Right renal cortex interstitium (tissue), 3 donors: Measurements from ENCODE around the gene SSBP3. TPM values are rescaled to one million over a fixed set of nuclear protein-coding genes. Genes with fewer than 3 reads are reported as not detected.
"Not testable (repeated sequence)": the region's sequence is repeated elsewhere in the genome, so short reads cannot be mapped to it uniquely, and the experiment has no call there.

Experiments
- DNase-seq, 3 donors: peaks; one replicate each; pipeline ENCODE4 v3.0.0-alpha.2; 2013; ENCODE audit warnings: low read depth in 3 of 3, low spot score in 2 of 3
- polyA plus RNA-seq, 3 donors: library from polyadenylated mRNA; unstranded; fragments of 120-200 nt; gene quantifications; one replicate each; pipeline ENCODE4 v1.2.1, GENCODE V29; 2013; ENCODE audit not compliant: insufficient read length in 3 of 3

SSBP3 gene
- polyA plus RNA-seq, 3 donors, result 103 to 110 (median 105) TPM

DNA sequence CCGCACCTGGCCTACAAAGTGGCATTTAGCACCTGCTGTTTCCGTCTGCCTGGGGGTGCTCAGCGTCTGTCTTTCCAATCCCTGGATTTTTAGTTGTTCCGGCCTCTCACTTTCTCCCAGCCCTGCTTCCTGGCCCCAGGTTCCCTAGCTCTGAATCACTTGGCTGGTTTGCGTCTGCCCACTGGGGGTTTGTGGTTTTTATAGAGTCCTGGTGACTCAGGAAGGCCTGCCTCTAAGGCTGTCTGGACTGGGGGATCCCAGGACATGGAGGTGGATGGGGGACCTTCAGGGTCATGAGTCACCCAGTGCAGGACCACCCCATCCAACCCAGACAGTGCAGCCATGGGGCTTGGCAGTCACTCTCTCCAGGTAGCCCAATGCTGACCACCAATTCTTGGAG is 152.7 kb downstream of the SSBP3 start:
- no peak for DNase-seq

DNA sequence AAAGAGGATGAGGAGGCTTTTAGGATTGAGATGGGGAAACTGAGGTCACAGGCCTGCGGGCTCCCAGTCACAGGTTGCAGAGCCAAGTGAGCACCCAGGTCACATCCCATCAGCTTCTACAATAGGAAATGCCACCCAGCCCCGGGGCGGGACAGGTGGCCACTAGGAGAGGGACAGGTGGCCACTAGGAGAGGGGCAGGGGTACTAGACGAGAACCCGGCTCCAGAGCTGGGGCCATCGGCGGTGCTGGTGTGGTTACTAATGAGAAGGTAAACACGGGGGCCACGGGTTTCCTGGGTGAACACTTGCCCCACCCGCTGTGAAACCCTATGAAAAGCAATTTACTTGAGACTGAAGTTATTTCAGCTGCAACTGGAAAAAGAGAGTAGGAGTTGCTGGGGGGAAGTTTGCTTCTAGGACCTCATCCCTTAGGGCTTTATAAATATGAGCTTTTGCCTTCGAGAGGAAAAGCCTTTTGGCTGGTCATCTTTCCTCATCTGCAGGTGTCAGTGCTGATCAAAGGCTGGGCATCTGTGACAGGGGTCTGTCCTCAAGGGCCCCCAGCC is 153.7 kb downstream of the SSBP3 start:
- DNase-seq, result no peak

DNA sequence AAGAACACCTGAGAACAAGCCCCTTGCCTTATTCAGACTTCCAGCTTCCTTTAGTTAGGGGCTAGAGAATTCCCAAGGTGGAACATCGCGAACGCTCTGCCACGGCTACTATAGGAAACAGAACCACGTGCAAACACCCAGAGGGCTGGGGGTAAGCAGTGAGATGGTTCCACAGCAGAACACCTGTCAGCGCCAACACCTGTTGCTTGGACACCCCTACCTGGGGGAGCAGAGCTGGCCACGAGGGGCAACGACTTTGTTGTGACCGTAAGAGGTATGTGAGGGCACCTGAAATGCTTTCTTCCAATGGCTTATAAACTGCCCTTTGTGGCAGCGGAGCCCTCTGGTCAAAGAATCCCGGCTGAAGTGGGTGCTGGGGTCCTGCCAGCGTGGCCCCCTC is 155.5 kb downstream of the SSBP3 start:
- DNase-seq, result no peak

DNA sequence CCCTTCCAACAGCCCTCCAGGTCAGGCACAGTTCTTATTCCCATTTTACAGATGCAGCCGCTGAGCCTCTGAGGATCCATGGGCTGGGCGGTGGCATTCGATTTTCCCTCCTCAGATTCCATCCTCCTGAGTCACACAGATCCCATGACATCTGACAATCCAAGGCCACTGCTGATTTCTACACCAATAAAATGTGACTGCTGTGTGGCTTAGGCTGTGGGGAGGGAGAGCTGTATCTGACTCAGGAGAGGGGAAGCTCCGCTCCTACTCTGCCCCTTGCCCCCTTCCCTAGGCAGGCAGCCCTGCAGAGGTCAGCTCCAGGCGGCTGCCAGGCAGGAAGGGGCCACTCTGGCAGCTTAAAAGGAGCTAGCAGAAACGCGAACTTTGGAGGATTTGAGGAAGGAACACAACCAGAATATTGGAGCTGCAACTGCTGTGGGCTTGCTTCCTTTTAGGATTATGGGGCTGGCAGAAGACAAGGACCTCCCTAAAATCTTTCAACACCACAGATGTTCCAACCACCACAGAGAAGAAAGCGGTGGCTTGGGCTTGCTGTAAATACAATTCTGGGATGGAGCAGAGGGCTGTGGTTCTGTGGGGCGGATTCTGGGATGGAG is 156.3 kb downstream of the SSBP3 start:
- DNase-seq, result no peak

DNA sequence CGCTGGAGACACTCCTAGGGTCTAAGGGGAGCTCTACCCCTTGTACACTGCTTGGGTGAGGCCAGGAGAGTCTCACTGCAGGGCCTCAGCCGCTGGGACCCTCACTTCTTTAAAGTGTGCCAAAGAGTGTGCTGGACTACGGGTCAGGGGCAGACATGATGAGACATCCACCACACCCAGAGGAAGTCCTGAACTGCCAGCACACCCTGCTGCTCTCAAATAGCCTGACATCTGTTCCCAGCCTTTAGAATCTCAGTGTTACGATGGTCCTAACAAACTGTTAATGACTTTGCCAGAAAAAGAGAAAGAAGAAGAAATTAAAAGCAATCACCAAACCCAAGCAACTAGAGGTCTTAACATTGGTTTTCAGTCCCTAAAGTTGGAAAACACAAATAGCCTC is 157.2 kb downstream of the SSBP3 start:
- no peak for DNase-seq

DNA sequence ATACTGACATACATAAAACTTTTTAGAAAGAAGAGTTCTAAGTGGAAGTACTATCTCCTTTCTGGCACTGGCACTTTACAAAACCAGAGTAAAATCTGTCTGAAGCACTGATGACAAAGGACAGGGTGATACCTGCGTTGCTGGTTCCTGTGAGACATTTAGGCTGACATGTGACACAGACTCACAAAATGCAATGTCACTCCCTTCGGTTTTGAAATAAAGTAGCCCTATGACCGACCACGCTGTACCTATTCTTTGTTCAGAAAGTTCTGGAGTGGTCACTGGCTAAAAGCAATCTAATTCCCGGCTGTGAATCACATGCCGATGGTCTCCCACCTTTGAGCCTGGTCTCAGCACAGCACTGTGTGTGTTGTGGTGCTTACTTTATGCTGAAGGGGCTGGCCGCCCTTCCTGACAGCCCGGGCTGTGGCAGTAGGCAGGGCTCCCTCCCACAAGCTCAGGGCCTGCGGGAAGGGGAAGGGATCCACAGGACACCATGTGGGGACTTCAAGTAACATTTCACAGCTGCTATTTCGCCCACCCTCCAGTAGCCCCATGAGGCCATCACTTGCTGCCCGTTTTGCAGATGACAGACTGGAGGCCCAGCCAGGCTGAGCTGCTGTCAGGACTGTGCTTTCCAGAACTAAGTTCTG is 158.2 kb downstream of the SSBP3 start:
- DNase-seq, result no peak

DNA sequence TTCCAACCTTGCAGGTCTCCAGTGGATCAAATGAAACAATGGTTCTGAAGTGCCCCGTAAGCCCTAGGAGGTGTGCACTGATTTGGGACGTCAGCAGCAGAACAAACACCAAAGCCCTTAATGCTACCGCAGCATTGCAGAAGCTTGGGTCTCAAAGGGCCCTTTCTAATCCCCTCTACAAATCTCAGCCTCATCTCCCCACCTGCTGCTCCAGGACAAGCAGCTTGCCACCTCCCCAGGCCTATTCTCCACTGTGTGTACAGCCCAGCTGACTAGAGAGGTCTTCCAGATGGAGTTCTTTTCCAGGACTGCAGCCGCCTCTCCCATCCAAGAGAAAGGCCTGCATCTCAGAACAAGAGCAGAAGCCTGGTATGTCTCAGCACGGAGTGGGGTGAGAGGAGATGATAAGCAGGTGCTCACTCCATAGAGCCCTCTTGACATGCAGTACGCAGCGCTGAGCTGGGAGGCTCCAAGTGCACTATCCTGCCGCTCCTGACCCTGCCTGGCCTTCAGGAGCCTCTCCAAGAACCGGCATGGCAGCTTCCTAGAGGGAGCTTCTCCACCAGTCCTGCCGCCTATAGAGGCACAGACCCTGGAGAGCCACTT is 160.0 kb downstream of the SSBP3 start:
- no peak for DNase-seq

DNA sequence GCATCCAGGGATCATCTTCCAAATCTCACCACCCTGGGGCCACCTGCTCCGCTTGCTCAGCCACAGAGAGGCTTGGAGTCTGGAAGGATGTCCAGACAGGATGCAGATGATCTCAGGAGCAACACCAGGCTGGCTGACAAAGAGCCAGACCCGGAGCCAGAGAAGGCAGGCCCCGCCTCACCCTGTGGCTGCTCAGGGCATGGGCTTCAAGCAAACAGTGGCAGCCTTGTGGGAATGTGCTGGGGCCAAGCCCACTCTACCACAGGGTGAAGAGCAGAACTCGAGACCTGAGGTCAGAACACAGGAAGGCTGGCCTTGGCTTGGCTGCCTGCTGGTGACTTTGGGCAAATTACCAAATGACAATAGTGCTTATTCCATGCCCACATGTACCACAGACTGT is 160.7 kb downstream of the SSBP3 start:
- DNase-seq, result no peak

DNA sequence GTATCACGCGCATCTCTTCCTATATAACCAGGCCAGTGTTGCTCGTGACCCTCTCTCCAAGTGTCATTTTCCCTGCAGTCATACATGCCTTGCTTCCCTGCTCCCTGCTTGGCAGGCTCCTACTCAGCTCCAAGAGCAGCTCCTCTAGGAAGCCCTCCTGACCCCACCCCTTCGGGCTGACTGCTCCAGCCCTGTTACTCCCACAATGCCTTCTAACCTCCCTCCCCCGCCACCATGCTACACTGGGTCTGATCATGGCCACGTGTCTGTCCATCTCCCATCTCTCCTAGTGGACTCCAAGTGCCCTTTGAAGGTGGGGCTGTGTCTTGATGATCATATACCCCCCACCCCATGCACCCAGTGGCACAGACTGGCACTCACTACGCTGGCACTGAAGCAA is 161.5 kb downstream of the SSBP3 start:
- DNase-seq, result no peak

DNA sequence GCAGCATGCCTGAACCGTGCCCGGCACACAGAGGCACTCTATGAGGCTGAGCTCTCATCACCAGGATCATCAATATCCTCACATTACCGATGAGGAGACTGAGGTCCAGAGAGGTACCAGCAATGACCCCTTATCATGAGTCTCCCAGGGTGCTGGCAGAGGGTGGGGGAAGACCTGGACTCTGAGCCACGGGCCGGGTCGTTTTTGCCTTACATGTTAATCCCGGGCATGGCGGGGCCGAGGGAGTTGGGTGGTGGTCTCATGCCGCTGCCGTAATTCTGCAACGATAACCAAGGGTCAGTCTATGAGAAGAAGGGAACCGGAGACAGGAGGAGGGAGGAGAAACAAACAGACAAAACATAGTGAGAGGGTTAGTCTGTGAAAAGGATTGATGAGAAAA is 163.2 kb downstream of the SSBP3 start:
- no peak for DNase-seq

DNA sequence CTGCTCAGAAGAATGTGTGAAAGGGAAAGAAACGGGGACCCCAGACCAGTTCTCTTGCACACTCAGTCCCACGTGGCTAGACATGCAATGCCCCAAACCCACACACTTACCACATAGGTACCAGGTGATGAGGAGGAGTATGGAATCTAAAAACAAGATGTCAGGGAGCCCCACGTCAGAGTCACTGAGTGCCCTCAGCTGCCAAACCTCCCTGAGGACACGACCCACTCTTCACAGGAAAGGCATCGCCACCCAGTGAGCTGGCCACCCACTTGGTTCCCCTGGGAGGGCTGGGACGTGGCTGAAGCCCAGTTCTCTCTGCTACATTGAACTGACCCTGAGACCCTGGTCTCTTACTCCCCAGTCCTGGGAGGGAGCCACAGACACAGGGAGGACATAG is 164.8 kb downstream of the SSBP3 start:
- DNase-seq, result no peak

DNA sequence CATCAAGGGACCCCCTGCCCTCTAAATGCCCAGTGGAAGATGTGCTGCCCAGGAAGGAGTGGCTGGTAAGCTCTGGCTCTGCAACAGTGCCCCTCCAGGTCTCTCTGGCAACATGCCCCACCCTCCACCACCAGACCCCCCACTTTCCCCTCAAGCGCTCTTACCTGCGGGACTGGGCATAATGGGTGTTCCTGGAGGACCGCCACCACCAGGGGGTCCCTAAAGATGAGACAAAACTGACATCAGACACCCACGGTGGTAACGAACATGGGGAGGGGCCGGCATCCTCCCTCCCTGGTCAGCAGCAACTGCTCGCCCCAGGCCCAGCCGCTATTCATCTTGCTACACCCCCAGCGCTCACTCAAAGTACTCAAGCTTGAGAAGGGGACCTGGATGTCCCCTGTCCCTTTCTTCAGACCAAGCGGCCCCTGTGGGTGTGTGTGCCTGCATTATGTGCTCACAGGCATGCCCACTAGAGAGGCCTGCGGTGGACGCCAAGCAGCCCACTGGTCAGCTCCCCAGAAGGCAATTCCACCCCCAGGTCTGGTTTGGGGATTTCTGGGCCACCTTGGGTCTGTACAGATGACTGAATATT is 165.4 kb downstream of the SSBP3 start:
- DNase-seq, result no peak

DNA sequence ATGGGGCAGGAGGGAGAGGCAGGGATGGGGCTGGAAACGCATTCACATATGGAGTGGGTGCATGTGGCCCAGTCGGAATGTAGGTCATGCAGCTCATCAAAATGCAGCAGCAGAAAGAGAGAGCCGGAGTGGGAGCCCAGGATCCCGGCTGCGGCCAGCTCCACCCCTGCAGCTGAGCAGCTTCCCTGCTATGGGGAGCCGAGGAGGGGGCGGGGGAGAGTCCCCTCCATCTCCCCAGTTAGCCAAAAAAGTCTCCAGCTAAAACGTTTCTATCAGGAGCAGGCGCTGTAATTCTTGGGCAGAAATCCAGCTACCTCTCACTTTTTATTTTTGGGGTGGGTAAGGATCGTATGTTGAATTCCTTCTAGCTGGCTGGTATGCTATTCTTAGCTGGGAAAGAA is 166.6 kb downstream of the SSBP3 start:
- no peak for DNase-seq

DNA sequence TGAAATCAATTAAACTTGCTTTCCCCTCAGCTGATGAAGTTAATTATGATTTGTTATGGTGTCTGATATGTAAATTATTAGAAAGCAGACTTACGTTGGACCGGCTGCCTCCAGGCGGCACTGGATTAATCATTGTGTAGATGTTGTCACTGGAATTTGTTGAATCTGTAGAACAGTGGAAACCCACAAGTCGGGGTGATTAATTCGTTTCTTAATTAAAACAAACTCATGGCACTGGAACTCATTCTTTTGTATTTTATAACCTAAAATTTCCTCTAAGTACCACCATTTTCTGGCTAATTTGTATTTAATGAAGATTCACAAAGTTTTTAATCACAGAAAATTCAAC is 167.2 kb downstream of the SSBP3 start:
- no peak for DNase-seq

DNA sequence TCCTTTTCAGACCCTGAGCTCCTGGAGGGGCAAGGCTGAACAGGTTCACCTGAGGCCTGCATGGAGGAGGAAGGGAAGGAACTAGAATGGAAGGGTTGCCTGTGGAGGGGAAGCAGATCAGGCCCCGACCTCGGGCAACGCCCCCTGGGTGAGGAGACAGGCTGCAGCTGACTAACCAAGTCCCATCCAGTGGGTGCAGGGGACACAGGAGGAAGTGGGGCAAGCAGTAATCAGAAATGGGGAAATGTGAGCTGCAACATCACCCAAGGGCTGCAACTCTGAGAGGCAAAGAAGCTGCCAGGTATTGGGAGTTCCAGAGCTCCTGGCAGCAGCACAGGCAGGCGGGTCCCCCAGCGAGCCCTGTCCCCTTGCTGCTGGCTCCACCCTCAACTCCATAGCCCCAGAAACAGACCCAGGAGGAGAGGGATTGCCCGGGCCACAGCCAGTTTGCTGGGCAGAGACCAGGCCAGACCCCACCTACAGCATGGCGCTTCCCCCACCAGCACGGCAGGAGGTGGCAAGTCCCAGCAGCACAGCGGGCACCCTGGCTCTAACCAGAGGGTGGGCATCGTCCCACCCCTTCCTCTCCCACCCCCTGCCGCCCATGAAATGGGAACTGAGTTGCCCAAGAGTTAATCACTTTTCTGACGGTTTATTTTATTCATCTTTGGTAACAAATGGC is 167.7 kb downstream of the SSBP3 start:
- no peak for DNase-seq

DNA sequence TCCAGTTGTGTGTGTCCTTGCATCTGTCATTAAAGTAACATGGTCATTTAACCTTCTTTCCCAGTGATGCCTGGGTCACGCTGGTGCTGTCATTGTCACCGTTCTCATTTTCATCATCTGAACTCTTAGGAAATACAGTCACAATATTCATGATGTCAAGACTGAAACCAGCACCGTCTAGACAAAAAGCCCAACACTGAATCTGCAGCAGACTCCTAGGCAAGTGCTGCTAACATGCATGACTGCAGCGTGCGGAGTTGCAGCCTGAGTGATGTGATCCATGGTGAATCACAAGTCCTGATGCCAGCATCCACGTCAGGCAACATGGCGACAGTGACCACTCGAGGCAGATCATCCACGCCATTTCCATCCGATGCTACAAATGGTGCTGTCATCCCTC is 168.6 kb downstream of the SSBP3 start:
- DNase-seq, result no peak

DNA sequence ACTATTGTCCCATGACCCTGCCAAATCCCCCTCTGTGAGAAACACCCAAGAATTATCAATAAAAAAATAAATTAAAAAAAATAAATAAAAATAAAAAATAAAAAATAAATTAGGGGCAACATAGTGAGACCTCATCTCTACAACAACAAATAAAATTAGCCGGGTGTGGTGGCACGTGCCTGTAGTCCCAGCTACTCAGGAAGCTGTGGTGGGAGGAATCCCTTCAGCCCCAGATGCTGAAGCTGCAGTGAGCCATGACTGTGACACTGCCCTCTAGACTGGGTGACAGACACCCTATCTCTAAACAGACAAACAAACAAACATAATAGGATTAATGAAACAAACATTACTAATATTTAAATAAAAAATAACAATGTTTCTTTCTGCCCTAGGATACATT is 171.9 kb downstream of the SSBP3 start:
- no peak for DNase-seq

DNA sequence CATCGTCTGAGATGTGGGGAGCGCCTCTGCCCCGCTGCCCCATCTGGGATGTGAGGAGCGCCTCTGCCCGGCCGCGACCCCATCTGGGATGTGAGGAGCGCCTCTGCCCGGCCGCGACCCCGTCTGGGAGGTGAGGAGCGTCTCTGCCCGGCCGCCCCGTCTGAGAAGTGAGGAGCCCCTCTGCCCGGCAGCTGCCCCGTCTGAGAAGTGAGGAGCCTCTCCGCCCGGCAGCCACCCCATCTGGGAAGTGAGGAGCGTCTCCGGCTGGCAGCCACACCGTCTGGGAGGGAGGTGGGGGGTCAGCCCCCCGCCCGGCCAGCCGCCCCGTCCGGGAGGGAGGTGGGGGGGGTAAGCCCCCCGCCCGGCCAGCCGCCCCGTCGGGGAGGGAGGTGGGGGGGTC is 173.0 kb downstream of the SSBP3 start:
- DNase-seq, result not testable (repeated sequence)

DNA sequence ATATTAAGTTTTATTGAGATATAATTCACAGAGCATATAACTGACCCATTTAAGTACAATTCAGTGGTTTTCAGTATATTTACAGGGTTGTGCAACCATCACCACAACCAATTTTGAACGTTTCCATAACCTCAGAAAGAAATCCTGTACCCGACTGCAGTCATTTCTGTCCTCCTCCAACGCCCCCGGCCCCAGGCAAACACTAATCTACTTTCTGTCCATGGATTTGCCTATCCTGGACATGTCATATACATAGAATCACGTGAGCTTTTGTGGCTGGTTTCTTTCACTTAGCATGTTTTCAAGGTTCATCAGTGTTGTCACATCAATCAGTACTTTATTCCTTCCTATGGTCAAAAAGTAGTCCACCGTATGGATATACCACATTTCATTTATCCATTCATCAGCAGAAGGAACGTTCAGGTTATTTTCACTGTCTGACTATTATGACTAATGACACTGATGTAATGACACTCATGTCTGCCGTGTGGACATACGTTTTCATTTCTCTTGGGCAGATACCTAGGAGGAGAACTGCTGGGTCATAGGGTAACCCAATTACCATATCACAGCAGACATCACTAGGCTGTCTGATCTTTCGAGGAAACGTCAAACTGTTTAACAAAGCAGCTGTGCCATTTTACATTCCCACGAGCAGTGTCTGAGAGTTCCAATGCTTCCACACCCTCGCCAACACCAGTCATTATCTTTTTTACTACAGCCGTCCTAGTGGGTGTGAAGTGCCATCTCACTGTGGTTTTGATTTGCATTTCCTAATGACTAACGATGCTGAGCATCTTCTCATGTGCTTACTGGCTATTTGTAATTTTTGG is 175.5 kb downstream of the SSBP3 start:
- no peak for DNase-seq

DNA sequence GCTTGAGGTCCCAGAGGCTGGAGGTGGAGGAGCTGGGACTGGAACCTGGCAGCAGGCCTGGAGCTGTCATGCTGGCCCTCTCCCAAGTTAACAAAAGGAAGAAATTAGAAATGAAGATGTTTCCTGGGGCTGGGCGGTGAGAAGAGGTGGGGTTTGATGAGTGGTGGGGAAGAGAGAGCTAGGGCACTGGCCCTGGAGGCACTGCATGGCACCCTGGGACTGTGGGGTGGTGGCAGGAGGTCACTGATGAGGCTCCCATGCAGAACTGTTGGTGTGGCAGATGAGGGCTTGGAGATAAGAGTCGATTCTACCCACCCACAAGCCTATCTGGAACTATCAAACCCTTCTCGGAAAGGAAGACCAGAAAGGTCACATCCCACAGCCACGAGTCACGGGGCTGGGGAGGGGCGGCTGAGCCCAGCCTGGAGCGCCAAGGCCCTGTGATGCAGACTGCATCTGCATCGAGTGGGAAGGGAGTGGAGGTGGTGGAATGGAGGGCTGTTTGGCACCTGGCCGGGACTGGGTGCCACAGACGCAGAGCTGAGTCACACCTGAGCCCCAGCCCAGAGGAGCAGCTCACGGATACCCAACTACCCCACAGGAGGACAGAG is 176.8 kb downstream of the SSBP3 start:
- no peak for DNase-seq
